SH-SY5Y (cell line): ENCODE measurements around the gene FNBP1.

ENCODE experiments used
- GATA2 ChIP-seq: IDR thresholded peaks from 2 replicates; pipeline ENCODE4 v1.6.1; 2011; ENCODE audit warnings: mild to moderate bottlenecking, low read depth, low read length
- GATA3 ChIP-seq: IDR thresholded peaks from 2 replicates; pipeline ENCODE4 v1.6.1; 2011; ENCODE audit warnings: low read depth, mild to moderate bottlenecking, low read length, moderate library complexity

- no peak for TF ChIP-seq GATA2
- TF ChIP-seq GATA3, result no peak
Measured at GRCh38 chr9:129857207-129857606, 185.8 kb downstream of the FNBP1 start.
